K562 (cell line): ENCODE data around the gene OR2V2. TPM values are rescaled to one million over a fixed set of nuclear protein-coding genes. Genes with fewer than 3 reads are reported as not detected.

Experiments used
- ARID3B ChIP-seq: fragments of 250-450 bp; sonication (Bioruptor Pico); IDR thresholded peaks from 2 replicates; pipeline ENCODE4 v1.4.0; 2020; ENCODE audit warnings: borderline replicate concordance
- C11orf30 ChIP-seq: fragments of 450-650 bp; IDR thresholded peaks from 2 replicates; pipeline ENCODE4 v1.6.1; 2016; ENCODE audit warnings: low read depth, mild to moderate bottlenecking
- CREB3 ChIP-seq: fragments of 450-650 bp; conservative IDR thresholded peaks from 2 replicates; pipeline ENCODE4 v1.6.1; 2016; ENCODE audit warnings: missing genetic modification characterization, low read depth, mild to moderate bottlenecking, missing compliant biosample characterization, moderate library complexity
- CTBP1 ChIP-seq: fragments of 450-650 bp; IDR thresholded peaks from 2 replicates; pipeline ENCODE4 v1.6.1; 2016; ENCODE audit warnings: borderline replicate concordance
- ELF1 ChIP-seq: fragments of 200-800 bp; sonication (Bioruptor generic); IDR thresholded peaks from 2 replicates; pipeline ENCODE4 v1.6.1; 2016; ENCODE audit warnings: missing genetic modification characterization, missing compliant biosample characterization
- KAT7 ChIP-seq: sonication (generic); formaldehyde crosslinking; IDR thresholded peaks from 2 replicates; pipeline ENCODE4 v1.8.0; 2022; ENCODE audit warnings: missing genetic modification reagents, mild to moderate bottlenecking, borderline replicate concordance
- KLF10 ChIP-seq: fragments of 250-450 bp; sonication (Bioruptor Pico); IDR thresholded peaks from 2 replicates; pipeline ENCODE4 v1.6.1; 2021; ENCODE audit warnings: matching md5 sums
- NELFE ChIP-seq: IDR thresholded peaks from 2 replicates; pipeline ENCODE4 v1.6.1; 2011; ENCODE audit warnings: mild to moderate bottlenecking; ENCODE audit not compliant: insufficient read depth, insufficient read length
- NFATC3 ChIP-seq: fragments of 450-650 bp; IDR thresholded peaks from 2 replicates; pipeline ENCODE4 v1.6.1; 2017; ENCODE audit warnings: mild to moderate bottlenecking
- PKNOX1 ChIP-seq: fragments of 450-650 bp; IDR thresholded peaks from 2 replicates; pipeline ENCODE4 v1.6.1; 2016
- POLR2H ChIP-seq: IDR thresholded peaks from 2 replicates; pipeline ENCODE4 v1.6.1; 2016; ENCODE audit warnings: missing genetic modification characterization, low read depth, mild to moderate bottlenecking, control low read depth, missing compliant biosample characterization, moderate library complexity
- PYGO2 ChIP-seq: fragments of 450-650 bp; IDR thresholded peaks from 2 replicates; pipeline ENCODE4 v1.6.1; 2016; ENCODE audit warnings: mild to moderate bottlenecking, missing genetic modification characterization, moderate library complexity, missing compliant biosample characterization
- RREB1 ChIP-seq: fragments of 250-450 bp; sonication (Bioruptor Pico); IDR thresholded peaks from 2 replicates; pipeline ENCODE4 v1.4.0; 2020
- ZNF518B ChIP-seq: fragments of 250-450 bp; sonication (Bioruptor Pico); IDR thresholded peaks from 2 replicates; pipeline ENCODE4 v1.5.0; 2021; ENCODE audit warnings: mild to moderate bottlenecking, moderate library complexity
- polyA plus RNA-seq, 8 experiments: library from polyadenylated mRNA; depleted of rRNA in 4 of 8; stranded (reverse) in 5 of 8; unstranded in 3 of 8; fragments of >200 nt; fragmentation: Nextera tagmentation in 2 of 8; fragmentation: Illumina TruSeq in 1 of 8; extraction: Ambion mirVana in 2 of 8; extraction: Trizol in 1 of 8; gene quantifications; 2 replicates each; pipeline versions ENCODE4 v1.2.1 to v1.2.3, GENCODE V29; 2011 to 2014; ENCODE audit warnings: inconsistent platforms in 1 of 8, missing spikeins in 1 of 8
- total RNA-seq, 7 experiments: library from RNA; depleted of rRNA in 6 of 7; stranded (reverse); fragments of >200 nt in 6 of 7; fragmentation: Illumina TruSeq in 2 of 7; extraction: Trizol in 2 of 7; gene quantifications; 2 replicates each; pipeline versions ENCODE4 v1.2.1 to v1.2.3, GENCODE V29; 2011 to 2021; ENCODE audit warnings: low replicate concordance in 1 of 7

OR2V2 gene
- total and polyA plus RNA-seq, 9 of the 15 experiments (the other 6 are each of a cell fraction or from before 2014, with no cell fraction given): 0.01 TPM; not detected in 8

GRCh38 chr5:181138258-181138657, 9.1 kb upstream of the OR2V2 start (continued):
- TF ChIP-seq KAT7 (CRISPR knock-in tag) (no peak), ZNF518B (no peak), PYGO2 (tag) (no peak), POLR2H (tag) (no peak), NELFE (no peak), C11orf30 (no peak), ELF1 (tag) (no peak), CTBP1 (peak; percentile 56; the same call in 1 of the 2 replicates), PKNOX1 (no peak), KLF10 (CRISPR knock-in tag) (no peak), NFATC3 (no peak), CREB3 (no peak), ARID3B (CRISPR knock-in tag) (no peak), RREB1 (CRISPR knock-in tag) (no peak)
